Keratinocyte (primary cell): Measurements from ENCODE around the gene ROR2. TPM values are rescaled to one million over a fixed set of nuclear protein-coding genes. Genes with fewer than 3 reads are reported as not detected.

Source experiments
- DNase-seq: peaks from one replicate; pipeline ENCODE4 v3.0.0-alpha.2; 2011; ENCODE audit warnings: low read depth, missing footprints, low spot score
- FAIRE-seq: peaks from 2 replicates; lab custom pipeline; 2011; peaks lifted over from hg19 to GRCh38; lab: Jason Lieb, UNC
- H2AFZ ChIP-seq: 2 replicates; pipeline ENCODE4 v1.6.0; 2012; ENCODE audit warnings: low read length, control low read depth, inconsistent platforms; ENCODE audit not compliant: control insufficient read depth
- H3K27ac ChIP-seq: 2 replicates; pipeline ENCODE4 v1.5.1; 2011; ENCODE audit warnings: low read length; ENCODE audit not compliant: control insufficient read depth, insufficient read depth
- H3K27me3 ChIP-seq: 3 replicates; pipeline ENCODE4 v1.6.0; 2011; ENCODE audit warnings: low read length; ENCODE audit not compliant: control insufficient read depth, insufficient read depth; ENCODE audit errors: extremely low read depth
- H3K36me3 ChIP-seq, 2 experiments: 2 replicates in 1 of 2; 3 replicates in 1 of 2; pipeline ENCODE4 v1.5.1; 2011; ENCODE audit warnings: low read length in 2 of 2, mild to moderate bottlenecking in 1 of 2; ENCODE audit not compliant: control insufficient read depth in 2 of 2, insufficient read depth in 2 of 2; ENCODE audit errors: extremely low read depth in 1 of 2
- H3K4me1 ChIP-seq: 3 replicates; pipeline ENCODE4 v1.5.1; 2011; ENCODE audit warnings: low read length; ENCODE audit not compliant: control insufficient read depth, insufficient read depth; ENCODE audit errors: extremely low read depth
- H3K4me2 ChIP-seq: 3 replicates; pipeline ENCODE4 v1.6.0; 2011; ENCODE audit warnings: low read depth, low read length; ENCODE audit not compliant: control insufficient read depth, insufficient read depth; ENCODE audit errors: extremely low read depth
- H3K4me3 ChIP-seq, 3 experiments: fragments of 200-600 bp in 1 of 3; sonication (generic) in 1 of 3; 2 replicates in 2 of 3; 3 replicates in 1 of 3; pipeline ENCODE4 v1.5.1; 2011 to 2016; ENCODE audit warnings: low read length in 3 of 3, mild to moderate bottlenecking in 3 of 3, control low read depth in 2 of 3, inconsistent platforms in 1 of 3, low read depth in 1 of 3, mixed read lengths in 1 of 3, mixed run types in 1 of 3, moderate library complexity in 1 of 3; ENCODE audit not compliant: control insufficient read depth in 2 of 3, insufficient read depth in 2 of 3; ENCODE audit errors: extremely low read depth in 1 of 3
- H3K79me2 ChIP-seq: 2 replicates; pipeline ENCODE4 v1.6.0; 2012; ENCODE audit warnings: low read length; ENCODE audit not compliant: control insufficient read depth, insufficient read depth
- H3K9ac ChIP-seq: 3 replicates; pipeline ENCODE4 v1.6.0; 2011; ENCODE audit warnings: low read length; ENCODE audit not compliant: control insufficient read depth, insufficient read depth; ENCODE audit errors: extremely low read depth
- H3K9me1 ChIP-seq: 3 replicates; pipeline ENCODE4 v1.6.0; 2011; ENCODE audit warnings: low read length; ENCODE audit not compliant: control insufficient read depth, insufficient read depth; ENCODE audit errors: extremely low read depth
- H3K9me3 ChIP-seq: 2 replicates; pipeline ENCODE4 v1.5.1; 2012; ENCODE audit warnings: low read depth, low read length; ENCODE audit not compliant: control insufficient read depth
- H4K20me1 ChIP-seq: 3 replicates; pipeline ENCODE4 v1.6.0; 2011; ENCODE audit warnings: low read length; ENCODE audit not compliant: control insufficient read depth, insufficient read depth; ENCODE audit errors: extremely low read depth
- CTCF ChIP-seq, 3 experiments: IDR thresholded peaks in 1 of 3; conservative IDR thresholded peaks in 1 of 3; optimal IDR thresholded peaks in 1 of 3; 2 replicates in 2 of 3; 3 replicates in 1 of 3; pipeline versions ENCODE3 to v1.5.1; 2011; ENCODE audit warnings: low read length in 3 of 3, mild to moderate bottlenecking in 3 of 3, moderate library complexity in 2 of 3, control low read depth in 1 of 3, inconsistent platforms in 1 of 3; ENCODE audit not compliant: insufficient read depth in 2 of 3; ENCODE audit errors: extremely low read depth in 1 of 3
- EZH2 ChIP-seq: IDR thresholded peaks from one replicate; pipeline ENCODE4 v1.6.1; 2012; ENCODE audit warnings: inconsistent platforms, mild to moderate bottlenecking, low read length, moderate library complexity
- dilution Hi-C: fragments of 300-500 bp; cut with MboI; formaldehyde crosslinking; loops from one replicate; pipeline ENCODE4 v1.7.0; 2020; ENCODE audit warnings: low sequenced_read_pairs; ENCODE audit not compliant: extremely low pct_ligation_motif_present
- polyA plus RNA-seq, 5 experiments: library from polyadenylated mRNA; depleted of rRNA in 3 of 5; stranded (reverse) in 3 of 5; stranded (forward) in 1 of 5; unstranded in 1 of 5; fragments of >200 nt; gene quantifications; 1 replicate in 1 of 5; 2 replicates in 3 of 5; 3 replicates in 1 of 5; pipeline versions ENCODE4 v1.2.1 to v1.2.3, GENCODE V29; 2011 to 2012; ENCODE audit warnings: missing spikeins in 2 of 5, low read depth in 1 of 5, low replicate concordance in 1 of 5

Gene ROR2
- polyA plus RNA-seq, 1 donor (not counting 4 experiments of a cell fraction or from before 2014, with no cell fraction given), result 0.22 TPM

- TF ChIP-seq EZH2 (no peak), CTCF (optimal IDR thresholded peaks at IDR 0.05 in 1 of 3, IDR thresholded peaks at IDR 0.05 in 1 of 3, conservative IDR thresholded peaks at IDR 0.05 in 1 of 3; ENCODE audit: extremely low read depth in 1 of 3, insufficient read depth in 2 of 3, low read length in 3 of 3) (no peak)
- dilution Hi-C loops, result no loop called here
- Histone ChIP-seq H3K36me3 (no peaks in the 10 kb centered on the region), H3K9me3 (no peaks in the 10 kb centered on the region), H3K9me1 (no peaks in the 10 kb centered on the region), H3K27ac (no peak overlapping the region), H3K79me2 (no peaks in the 10 kb centered on the region), H3K27me3 (peaks cover 3% of the 10 kb centered on the region), H3K4me3 (no peak overlapping the region), H3K9ac (no peak overlapping the region), H3K4me2 (no peak overlapping the region), H4K20me1 (no peaks in the 10 kb centered on the region), H3K4me1 (no peaks in the 10 kb centered on the region), H2AFZ (no peak overlapping the region)
- DNase-seq (no peak), FAIRE-seq (no peak)
Observed at GRCh38 chr9:91557327-91557726, 392.7 kb downstream of the ROR2 start.

GRCh38 chr9:91555132-91555531 is 394.9 kb downstream of the ROR2 start:
- H3K9ac ChIP-seq, result no peak overlapping the region
- H3K9me3 ChIP-seq, result no peaks in the 10 kb centered on the region
- no peak overlapping the region for H3K4me3 ChIP-seq
- DNase-seq, result no peak
- dilution Hi-C loops, result no loop called here
- no peak overlapping the region for H3K27ac ChIP-seq
- no peaks in the 10 kb centered on the region for H3K36me3 ChIP-seq
- peaks cover 3% of the 10 kb centered on the region for H3K27me3 ChIP-seq
- H3K9me1 ChIP-seq, result no peaks in the 10 kb centered on the region
- H3K4me1 ChIP-seq, result no peaks in the 10 kb centered on the region
- no peak overlapping the region for H2AFZ ChIP-seq
- H3K4me2 ChIP-seq, result no peak overlapping the region
- FAIRE-seq, result no peak
- H4K20me1 ChIP-seq, result no peaks in the 10 kb centered on the region
- no peaks in the 10 kb centered on the region for H3K79me2 ChIP-seq
- no peak for TF ChIP-seq EZH2
- TF ChIP-seq CTCF (optimal IDR thresholded peaks at IDR 0.05 in 1 of 3, IDR thresholded peaks at IDR 0.05 in 1 of 3, conservative IDR thresholded peaks at IDR 0.05 in 1 of 3; ENCODE audit: extremely low read depth in 1 of 3, insufficient read depth in 2 of 3, low read length in 3 of 3), result no peak
